ENCODE measurements around the gene SPHK2. TPM values are rescaled to one million over a fixed set of nuclear protein-coding genes. Genes with fewer than 3 reads are reported as not detected.
"Not testable (repeated sequence)": the region's sequence is repeated elsewhere in the genome, so short reads cannot be mapped to it uniquely, and the experiment has no call there.

The SPHK2 gene
- polyA plus RNA-seq, 1 experiment = 9.2 TPM

DNA sequence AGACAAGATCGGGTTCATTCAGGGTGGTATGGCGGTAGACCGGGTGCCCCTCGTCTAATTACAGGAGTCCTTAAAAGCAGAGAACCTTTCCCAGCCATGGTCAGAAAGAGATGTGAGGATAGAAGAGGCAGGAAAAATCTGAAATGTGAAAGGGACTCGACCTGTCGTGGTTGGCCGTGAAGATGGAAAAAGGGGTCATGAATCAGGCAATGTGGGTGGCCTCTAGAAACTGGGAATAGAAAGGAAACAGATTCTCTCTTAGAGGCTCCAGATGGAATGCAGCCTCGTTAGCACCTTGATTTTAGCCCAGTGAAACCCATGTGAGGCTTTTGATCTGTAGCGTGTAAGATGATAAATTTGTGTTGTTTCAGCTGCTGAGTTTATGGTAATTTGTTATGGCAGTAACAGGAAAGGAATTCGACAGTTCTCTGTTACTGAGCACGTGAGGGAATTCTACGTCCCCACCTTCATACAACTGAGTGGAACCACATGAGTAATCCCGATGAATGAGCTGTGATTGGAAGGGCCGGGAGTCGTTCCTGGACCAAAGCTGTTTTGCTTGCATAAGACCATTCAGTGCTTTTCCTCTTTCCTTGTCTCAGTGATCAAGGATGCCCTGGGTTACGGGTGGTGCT is 37.7 kb downstream of the SPHK2 start:
- Histone ChIP-seq H3K27me3 (ENCODE audit: control insufficient read depth, insufficient read depth, low read length) (peaks cover under 1% of the 10 kb centered on the region; the same call in 1 of the 2 replicates), H3K36me3 (ENCODE audit: control insufficient read depth, insufficient read depth, low read length) (no peaks in the 10 kb centered on the region), H3K4me3 (ENCODE audit: low read depth, low read length) (no peak overlapping the region)
- peak; percentile 77 for DNase-seq (ENCODE audit: low read depth)
- ChIA-PET POLR2A (no interaction called here), CTCF (interaction anchor here (1.2 to 1.4 kb wide), 2 partner anchors 11 kb away, joined by 3 to 6 read pairs; partner anchors contain the start of gene CA11)
- no peak for TF ChIP-seq CTCF (IDR thresholded peaks at IDR 0.05; ENCODE audit: insufficient read depth, low read depth, low read length)

GRCh38 chr19:48657828-48658227 is 38.5 kb downstream of the SPHK2 start:
- H3K27me3 ChIP-seq (ENCODE audit: control insufficient read depth, insufficient read depth, low read length); DNase-seq (ENCODE audit: low read depth); H3K4me3 ChIP-seq (ENCODE audit: low read depth, low read length); H3K36me3 ChIP-seq (ENCODE audit: control insufficient read depth, insufficient read depth, low read length); POLR2A ChIA-PET: not testable (repeated sequence)
- CTCF ChIA-PET = interaction anchor here (1.4 kb wide), 1 partner anchor 12 kb away, joined by 6 read pairs; the partner anchor contains the start of gene CA11

DNA sequence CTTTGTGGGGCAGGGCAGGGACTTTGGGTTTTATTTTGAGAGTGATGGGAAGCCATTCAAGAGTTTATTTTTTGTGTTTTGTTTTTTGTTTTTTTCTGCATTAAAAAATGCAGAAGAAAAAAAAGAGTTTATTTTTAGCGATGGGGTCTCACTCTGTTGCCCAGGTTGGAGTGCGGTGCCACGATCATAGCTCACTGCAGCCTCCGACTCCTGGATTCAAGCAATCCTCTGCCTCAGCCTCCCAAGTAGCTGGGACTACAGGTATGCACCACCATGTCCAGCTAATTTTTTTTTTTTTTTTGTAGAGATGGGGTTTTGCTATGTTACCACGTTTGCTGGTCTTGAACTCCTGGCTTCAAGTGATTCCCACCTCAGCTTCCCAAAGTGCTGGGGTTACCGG is 39.2 kb downstream of the SPHK2 start:
- no peak for TF ChIP-seq CTCF (IDR thresholded peaks at IDR 0.05; ENCODE audit: insufficient read depth, low read depth, low read length)
- H3K27me3 ChIP-seq (ENCODE audit: control insufficient read depth, insufficient read depth, low read length) = no peaks in the 10 kb centered on the region; the same call in 1 of the 2 replicates
- CTCF ChIA-PET = no interaction called here
- H3K36me3 ChIP-seq (ENCODE audit: control insufficient read depth, insufficient read depth, low read length) = no peaks in the 10 kb centered on the region
- POLR2A ChIA-PET = no interaction called here
- H3K4me3 ChIP-seq (ENCODE audit: low read depth, low read length) = no peak overlapping the region
- no peak for DNase-seq (ENCODE audit: low read depth)

GRCh38 chr19:48659768-48660167 is 40.5 kb downstream of the SPHK2 start:
- CTCF ChIA-PET = no interaction called here
- Histone ChIP-seq H3K4me3 (ENCODE audit: low read depth, low read length) (no peak overlapping the region), H3K27me3 (ENCODE audit: control insufficient read depth, insufficient read depth, low read length) (no peaks in the 10 kb centered on the region), H3K36me3 (ENCODE audit: control insufficient read depth, insufficient read depth, low read length) (no peaks in the 10 kb centered on the region)
- no peak for TF ChIP-seq CTCF (IDR thresholded peaks at IDR 0.05; ENCODE audit: insufficient read depth, low read depth, low read length)
- POLR2A ChIA-PET = no interaction called here
- DNase-seq (ENCODE audit: low read depth) = no peak

- Histone ChIP-seq H3K36me3 (ENCODE audit: control insufficient read depth, insufficient read depth, low read length) (no peaks in the 10 kb centered on the region), H3K27me3 (ENCODE audit: control insufficient read depth, insufficient read depth, low read length) (no peaks in the 10 kb centered on the region), H3K4me3 (ENCODE audit: low read depth, low read length) (no peak overlapping the region)
- no peak for TF ChIP-seq CTCF (IDR thresholded peaks at IDR 0.05; ENCODE audit: insufficient read depth, low read depth, low read length)
- ChIA-PET CTCF (no interaction called here), POLR2A (no interaction called here)
- DNase-seq (ENCODE audit: low read depth) = peak; percentile 60
Measured at GRCh38 chr19:48660852-48661710, 41.8 kb downstream of the SPHK2 start.

Data from BJ (cell line).